ENCODE results near the gene SLC12A9. TPM values are rescaled to one million over a fixed set of nuclear protein-coding genes. Genes with fewer than 3 reads are reported as not detected.

SLC12A9 gene
- total and polyA plus RNA-seq, 2 of the 8 experiments (the other 6 are each of a cell fraction or from before 2014, with no cell fraction given), result 31.4 to 40.1 TPM

GRCh38 chr7:100875356-100875751 lies 22.8 kb downstream of the SLC12A9 start:
- H3K4me3 ChIP-seq (ENCODE audit: extremely low read depth in 1 of 4, insufficient read depth in 2 of 4, low read depth in 3 of 4, low read length in 4 of 4), result peak overlapping the region; percentile 81 to 93 (median 91)
- H2AK5ac ChIP-seq (ENCODE audit: low read depth, low read length), result no peak overlapping the region
- H3K27me3 ChIP-seq (replicated peaks in 1 of 4; ENCODE audit: control insufficient read depth in 3 of 4, extremely low read depth in 1 of 4, insufficient read depth in 3 of 4, low read length in 3 of 4), result no peaks in the 10 kb centered on the region
- peak overlapping the region; percentile 95 for H2BK5ac ChIP-seq (ENCODE audit: low read depth, low read length)
- H3K36me3 ChIP-seq (ENCODE audit: control insufficient read depth in 2 of 4, insufficient read depth in 4 of 4, low read length in 3 of 4), result peaks cover 22 to 57% (median 33%) of the 10 kb centered on the region in 4 experiments
- peaks cover 31 to 52% of the 10 kb centered on the region in 2 experiments for H3K79me2 ChIP-seq (ENCODE audit: control insufficient read depth in 1 of 2, insufficient read depth in 2 of 2, low read length in 2 of 2)
- DNase-seq (ENCODE audit: low read depth in 1 of 2, low spot score in 2 of 2), result no peak
- peak overlapping the region; percentile 77 to 95 (median 86) for H3K9ac ChIP-seq (replicated peaks in 1 of 4; ENCODE audit: extremely low read depth in 1 of 4, low read depth in 3 of 4, low read length in 3 of 4)
- peak overlapping the region; percentile 89 for H3K4ac ChIP-seq (replicated peaks; ENCODE audit: insufficient read length, low read depth, low read length)
- peaks cover 8% of the 10 kb centered on the region for H3K23me2 ChIP-seq (ENCODE audit: low read depth, low read length)
- no peak overlapping the region for H2BK12ac ChIP-seq (ENCODE audit: low read depth, low read length)
- WGBS, 2 experiments (ENCODE audit: extremely low coverage in 1 of 2, insufficient coverage in 1 of 2, insufficient read length in 1 of 2, insufficient replicate concordance in 2 of 2, low coverage in 1 of 2, low lambda C conversion rate in 2 of 2, missing lambda C conversion rate in 1 of 2), result 1% methylated on average over 15 of the region's 39 CpGs; no CpG with 5 or more reads in 1 of the 2 experiments
- peak overlapping the region; percentile 19 for H3K56ac ChIP-seq (replicated peaks; ENCODE audit: insufficient read length, low read depth, low read length)
- no peak overlapping the region for H3K23ac ChIP-seq (ENCODE audit: insufficient read length)
- no peak overlapping the region for H2AFZ ChIP-seq (ENCODE audit: low read length)
- H3K4me2 ChIP-seq (ENCODE audit: insufficient read depth in 1 of 2, low read depth in 2 of 2, low read length in 2 of 2), result peak overlapping the region; percentile 67 to 82
- FAIRE-seq, result no peak
- H4K5ac ChIP-seq (ENCODE audit: insufficient read length, low read depth, low read length), result peak overlapping the region; percentile 96
- no peak overlapping the region for H2BK120ac ChIP-seq (replicated peaks; ENCODE audit: low read depth, low read length)
- H3K18ac ChIP-seq (ENCODE audit: extremely low read depth, low read length), result peak overlapping the region; percentile 93; the same call in 1 of the 2 replicates
- no peak overlapping the region for H3K14ac ChIP-seq (ENCODE audit: insufficient read length)
- H3K9me3 ChIP-seq (ENCODE audit: insufficient read depth in 2 of 2, low read depth in 1 of 2, low read length in 1 of 2), result no peaks in the 10 kb centered on the region
- peaks cover 12 to 13% of the 10 kb centered on the region in 2 experiments for H4K20me1 ChIP-seq (replicated peaks in 1 of 2; ENCODE audit: control insufficient read depth in 1 of 2, insufficient read depth in 2 of 2, low read length in 2 of 2)
- peaks cover 8% of the 10 kb centered on the region for H3K79me1 ChIP-seq (ENCODE audit: low read depth, low read length)
- peaks cover 0 to 9% (median 1%) of the 10 kb centered on the region in 4 experiments; a peak in 3 of 7 replicates for H3K4me1 ChIP-seq (replicated peaks in 1 of 4; ENCODE audit: control insufficient read depth in 3 of 4, insufficient read depth in 4 of 4, low read length in 3 of 4)
- ChIA-PET POLR2A (ENCODE audit: partially characterized antibody) (interaction anchor here (0.7 to 15.1 kb wide), 48 partner anchors 8 to 263 kb away, joined by 3 to 313 read pairs (median 4); partner anchors contain the start of genes EPHB4, MOSPD3, MUC17 and POP7), CTCF (ENCODE audit: partially characterized antibody) (interaction anchor here (0.6 to 2.7 kb wide), 6 partner anchors 10 to 239 kb away, joined by 3 to 8 read pairs (median 3); partner anchors contain the start of gene SLC12A9)
- peak overlapping the region; percentile 96 for H4K8ac ChIP-seq (ENCODE audit: extremely low read depth, insufficient read depth, low read length)
- peak overlapping the region; percentile 52 for H4K91ac ChIP-seq (replicated peaks; ENCODE audit: insufficient read length, low read length)
- H3K27ac ChIP-seq (ENCODE audit: low read depth, low read length), result peak overlapping the region; percentile 93
- no peak overlapping the region for H2BK20ac ChIP-seq (ENCODE audit: low read length)
- H2BK15ac ChIP-seq (ENCODE audit: low read length), result no peak overlapping the region; the same call in 1 of the 2 replicates
- TF ChIP-seq TAF7 (optimal IDR thresholded peaks at IDR 0.05; ENCODE audit: borderline replicate concordance, low read depth, low read length), result no peak
- no peak for TF ChIP-seq POU5F1 (IDR thresholded peaks at IDR 0.05; ENCODE audit: low read depth, low read length)
- TF ChIP-seq CHD2 (IDR thresholded peaks at IDR 0.05; ENCODE audit: low read length), result 0 out of 2 replicates have a peak, but pooled peaks have one; percentile 49
- no peak for TF ChIP-seq NRF1 (IDR thresholded peaks at IDR 0.05; ENCODE audit: low read depth, low read length)
- TF ChIP-seq CBX5 (IDR thresholded peaks at IDR 0.05; ENCODE audit: low read depth, low read length), result no peak
- TF ChIP-seq BACH1 (IDR thresholded peaks at IDR 0.05; ENCODE audit: low read length), result no peak
- TF ChIP-seq PHF8 (conservative IDR thresholded peaks at IDR 0.05; ENCODE audit: low read depth, low read length), result no peak
- no peak for TF ChIP-seq USF2 (IDR thresholded peaks at IDR 0.05; ENCODE audit: low read length)
- TF ChIP-seq CTBP2 (IDR thresholded peaks at IDR 0.05; ENCODE audit: borderline replicate concordance, insufficient read depth, insufficient read length, low read length), result no peak
- TF ChIP-seq SAP30 (IDR thresholded peaks at IDR 0.05; ENCODE audit: insufficient read depth, insufficient replicate concordance, low read length), result peak; percentile 67
- TF ChIP-seq RAD21 (IDR thresholded peaks at IDR 0.05 in 1 of 2, conservative IDR thresholded peaks at IDR 0.05 in 1 of 2; ENCODE audit: low read depth in 2 of 2, low read length in 2 of 2), result no peak
